ENCODE results near the gene KIF1A.

The KIF1A gene

DNA sequence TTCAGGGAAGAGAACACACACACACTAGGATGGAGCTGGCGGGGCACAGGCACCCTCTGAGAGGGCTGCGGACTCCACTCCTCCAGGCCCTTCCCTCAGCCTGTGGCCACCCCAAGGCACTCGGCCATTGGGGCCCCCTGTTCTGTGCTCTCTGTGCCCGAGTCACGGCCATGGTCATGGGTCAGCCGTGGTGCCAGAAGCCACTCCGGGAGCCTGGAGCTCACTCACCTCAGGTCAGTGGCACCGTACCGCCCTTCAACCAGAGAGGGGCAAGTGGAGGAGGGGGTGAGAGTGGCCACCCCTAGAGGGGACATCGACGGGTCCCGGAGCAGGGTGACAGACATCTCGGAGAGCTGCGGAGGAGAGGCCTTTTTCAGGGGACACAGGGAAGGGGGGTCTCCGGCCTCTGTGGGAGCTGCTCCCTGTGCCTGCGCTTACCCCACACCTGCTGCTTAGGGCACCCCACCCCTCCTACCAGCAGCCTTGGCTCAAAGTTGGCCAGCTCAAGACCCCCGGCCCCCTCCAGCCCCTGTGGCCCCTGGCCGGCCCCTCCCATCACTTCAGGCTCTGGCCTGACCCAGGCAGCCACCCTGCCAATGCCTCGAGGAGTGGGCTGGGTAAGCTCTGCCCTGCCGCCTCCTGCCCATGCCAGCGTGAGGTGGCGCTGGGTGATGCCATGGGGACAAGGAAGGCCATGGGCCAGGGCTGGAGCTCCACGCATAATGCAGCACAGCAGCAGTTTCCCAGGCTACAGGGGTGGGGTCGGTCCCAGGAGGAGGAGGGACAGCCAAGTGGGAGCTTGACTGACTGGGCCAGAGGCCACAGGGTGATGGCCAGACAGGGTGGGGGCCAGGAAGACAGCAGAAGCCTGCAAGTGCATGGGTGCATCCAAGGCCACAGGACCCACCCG, 99.1 kb downstream of the KIF1A start:
- DNase-seq (ENCODE audit: low read depth in 2 of 2), result no peak

DNA sequence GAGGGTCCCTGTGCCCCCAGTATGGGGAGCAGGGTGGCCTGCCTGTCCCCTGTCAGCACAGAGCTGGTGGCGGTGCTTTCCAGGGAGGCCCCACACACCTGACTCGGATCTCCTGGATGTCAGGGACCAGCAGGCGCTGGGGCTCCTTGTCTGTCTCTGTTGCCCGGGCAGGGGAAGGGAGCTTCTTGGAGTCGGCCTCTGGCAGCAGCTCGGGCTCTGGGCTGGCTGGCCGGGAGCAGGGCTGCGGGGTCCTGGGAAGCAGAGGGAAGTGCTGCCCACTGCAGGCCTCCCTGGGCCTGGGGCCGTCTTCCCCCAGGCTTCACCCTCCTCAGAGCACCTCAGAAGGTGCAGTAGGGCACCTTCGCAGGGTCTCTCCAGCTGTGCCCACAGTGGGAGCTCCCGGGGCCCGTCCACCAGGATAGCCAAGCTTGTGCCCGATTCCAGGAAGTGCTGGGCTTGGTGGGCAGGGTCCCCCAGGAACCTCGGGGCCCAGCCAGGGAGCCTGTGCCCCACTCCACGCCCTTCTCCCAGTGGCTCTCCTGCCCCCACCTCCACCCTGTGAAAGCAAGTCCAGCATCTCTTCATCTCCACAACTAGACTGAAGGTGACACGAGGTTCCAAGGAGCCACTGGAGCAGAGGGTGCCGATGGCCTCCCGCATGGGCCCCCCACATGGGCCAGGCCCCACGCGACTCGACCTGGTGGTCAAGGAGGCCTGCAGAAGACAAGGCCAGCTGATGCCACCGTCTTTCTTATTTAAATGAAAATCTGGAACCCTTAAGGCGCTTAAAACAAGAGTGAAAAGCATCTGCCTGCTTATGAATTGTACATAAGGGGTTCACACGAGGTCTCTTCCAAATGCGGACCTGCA, 100.1 kb downstream of the KIF1A start:
- no peak for DNase-seq (ENCODE audit: low read depth in 2 of 2)

DNA sequence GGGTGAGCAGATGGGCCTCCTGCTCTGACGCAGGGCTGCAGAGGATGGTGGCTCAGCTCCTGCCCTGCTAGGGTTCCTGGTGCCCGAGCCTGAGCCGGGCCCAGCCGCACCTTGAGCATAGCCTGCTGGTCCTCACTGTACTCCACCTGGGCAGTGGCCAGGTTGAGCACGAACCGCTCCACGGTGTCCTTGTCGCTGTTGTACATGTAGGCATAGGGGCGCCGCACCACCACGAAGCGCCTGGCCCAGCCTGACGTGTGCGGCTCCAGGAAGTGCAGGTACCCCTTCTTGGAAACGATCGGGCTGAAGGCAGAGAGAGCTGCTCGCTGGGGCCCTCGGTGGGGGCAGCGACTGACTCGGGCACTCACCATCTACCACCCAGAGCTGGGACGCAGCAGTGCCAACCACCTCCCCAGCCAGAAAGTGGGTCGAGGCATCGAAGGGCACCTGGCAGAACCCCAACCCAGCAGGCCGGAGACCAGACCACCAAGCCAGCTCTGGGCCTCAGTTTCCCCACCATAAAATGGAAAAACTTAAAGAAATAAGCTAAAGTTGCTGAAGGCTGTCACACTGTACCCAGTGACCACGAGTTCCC, 101.0 kb downstream of the KIF1A start:
- DNase-seq (ENCODE audit: low read depth in 2 of 2), result no peak

- DNase-seq (ENCODE audit: low read depth in 2 of 2), result no peak
Measured at GRCh38 chr2:240717681-240718581, 102.1 kb downstream of the KIF1A start.

DNA sequence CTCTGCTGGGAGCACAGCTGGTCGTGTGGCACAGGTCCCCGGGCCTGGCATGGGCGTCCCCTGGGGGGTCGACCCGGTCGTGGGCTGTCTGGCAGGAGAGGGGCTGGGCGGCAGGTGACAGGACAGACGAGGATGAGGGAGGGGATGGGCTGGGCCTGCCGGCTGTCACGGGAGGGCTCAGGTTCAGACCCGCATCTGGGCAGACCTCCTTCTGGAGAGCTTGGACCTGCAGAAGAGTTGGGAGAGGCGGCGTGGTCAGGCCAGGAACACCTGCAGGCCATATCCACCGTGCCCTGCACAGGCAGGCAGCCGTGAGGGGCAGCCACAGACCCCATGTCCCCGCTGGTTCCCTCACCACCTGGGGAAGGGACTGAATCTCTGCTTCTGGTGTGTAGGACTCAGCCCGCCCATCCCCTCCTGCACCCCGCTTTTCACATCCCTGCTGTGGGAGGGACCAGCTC, 102.8 kb downstream of the KIF1A start:
- no peak for DNase-seq (ENCODE audit: low read depth in 2 of 2)

DNA sequence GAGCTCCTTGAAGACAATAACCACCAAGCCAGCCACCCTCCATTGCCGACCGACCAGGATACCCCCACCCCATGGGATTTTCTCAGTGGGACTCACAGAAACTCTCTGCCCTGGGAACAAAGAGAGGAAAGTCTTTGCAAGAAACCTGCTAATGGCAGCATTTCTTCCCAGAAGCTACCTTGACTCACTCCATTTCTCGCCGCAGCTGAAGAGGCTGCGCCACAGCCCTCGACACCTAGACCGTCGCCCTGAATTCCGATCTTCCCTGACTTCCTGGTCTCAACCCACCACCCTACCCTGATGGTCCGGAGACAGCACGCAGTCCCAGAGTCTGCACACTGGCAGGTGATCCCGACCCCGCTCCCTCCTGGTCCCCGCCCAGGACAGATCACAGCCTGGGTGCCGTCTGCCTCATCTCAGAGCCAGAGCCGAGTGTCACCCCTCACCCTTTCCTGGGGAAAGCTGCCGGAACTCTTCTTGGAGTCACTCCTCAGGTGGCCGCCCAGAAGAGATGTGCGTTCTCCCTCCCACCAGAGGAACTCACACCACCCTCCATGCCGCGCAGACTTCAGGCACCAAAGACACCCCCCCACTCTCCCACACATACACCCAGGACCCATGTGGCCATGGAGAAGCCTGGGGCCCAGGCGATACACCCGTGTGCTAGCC, 103.8 kb downstream of the KIF1A start:
- DNase-seq (ENCODE audit: low read depth in 2 of 2), result no peak

- DNase-seq (ENCODE audit: low read depth in 2 of 2), result no peak
Measured at GRCh38 chr2:240714747-240715725, 105.0 kb downstream of the KIF1A start.

DNA sequence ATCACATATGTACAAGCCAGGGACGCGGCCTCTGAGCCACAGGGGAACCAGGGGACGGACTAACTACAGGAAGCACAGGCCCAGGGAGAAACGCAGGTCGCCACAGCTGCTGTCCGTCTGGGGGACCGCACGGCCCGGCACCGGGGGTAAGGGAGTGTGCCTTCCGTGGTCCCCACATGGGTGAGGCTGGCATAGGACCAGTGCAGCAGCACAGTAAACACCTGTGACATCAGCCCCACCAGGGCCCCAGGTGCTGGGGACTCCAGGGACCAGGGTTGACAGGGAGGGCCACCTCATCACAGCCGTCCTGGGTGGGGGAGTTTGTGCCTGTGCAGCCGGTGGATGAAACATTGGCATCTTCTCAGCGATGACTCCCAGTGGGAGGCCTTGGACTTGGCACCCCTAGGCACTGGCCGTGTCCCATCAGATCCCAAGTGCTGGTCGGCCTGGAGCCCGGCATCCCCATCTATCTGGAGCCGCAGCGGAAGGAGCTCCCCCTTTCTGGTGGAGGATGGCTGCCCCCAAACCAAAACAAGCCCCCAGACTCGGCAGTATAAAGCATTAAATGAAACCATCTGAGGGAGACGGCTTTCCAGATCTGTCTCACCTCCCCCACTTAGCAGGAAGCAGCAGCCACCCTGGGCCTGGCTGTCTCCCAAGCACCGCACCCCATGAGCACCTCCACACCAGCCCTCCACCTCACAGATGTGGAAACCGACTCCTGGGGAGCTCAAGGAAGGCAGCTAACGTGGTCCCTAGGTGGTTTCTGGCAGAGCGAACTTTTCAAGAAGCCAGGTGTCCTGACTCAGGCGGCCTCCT, 105.9 kb downstream of the KIF1A start:
- no peak for DNase-seq (ENCODE audit: low read depth in 2 of 2)

DNA sequence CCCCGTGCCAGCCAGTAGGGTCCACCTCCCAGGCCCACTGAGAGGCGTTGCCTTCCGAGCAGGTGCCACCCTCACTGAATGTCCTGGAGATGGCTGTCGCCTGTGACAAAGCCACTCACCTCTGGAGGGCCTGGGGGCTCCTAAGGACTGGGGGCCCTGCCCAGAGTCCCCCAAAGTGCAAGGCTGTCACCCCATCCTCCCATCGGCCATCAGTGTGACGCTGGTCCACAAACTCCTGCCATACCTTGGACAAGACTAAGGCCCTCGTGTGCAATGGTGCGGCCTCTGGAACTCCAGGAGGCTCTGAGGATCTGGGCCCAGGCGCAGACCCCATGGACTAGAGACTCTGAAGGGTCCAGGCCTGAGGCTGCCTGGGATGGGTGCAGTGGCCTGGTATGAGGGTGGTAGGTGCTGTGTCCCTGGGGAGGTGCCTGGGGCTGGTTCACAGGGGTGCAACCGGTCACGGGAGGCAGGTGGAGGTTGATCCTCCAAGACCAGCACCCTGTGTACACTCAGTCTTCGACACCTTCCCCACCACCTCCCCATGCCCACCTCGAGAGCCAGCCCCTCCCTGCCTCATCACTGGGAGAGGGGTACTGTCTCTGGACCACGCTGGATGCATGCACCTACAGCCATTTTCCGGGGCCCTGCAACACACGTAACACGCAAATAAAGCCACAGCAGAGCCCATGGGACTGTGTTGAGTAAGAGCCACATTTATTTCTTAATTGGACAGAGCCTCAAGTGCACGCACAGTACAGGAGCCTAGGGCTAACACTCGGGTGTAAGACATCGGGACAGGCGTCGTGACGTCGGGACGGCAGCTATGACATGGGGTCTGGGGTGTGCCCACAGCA, 106.7 kb downstream of the KIF1A start:
- no peak for DNase-seq (ENCODE audit: low read depth in 2 of 2)

DNA sequence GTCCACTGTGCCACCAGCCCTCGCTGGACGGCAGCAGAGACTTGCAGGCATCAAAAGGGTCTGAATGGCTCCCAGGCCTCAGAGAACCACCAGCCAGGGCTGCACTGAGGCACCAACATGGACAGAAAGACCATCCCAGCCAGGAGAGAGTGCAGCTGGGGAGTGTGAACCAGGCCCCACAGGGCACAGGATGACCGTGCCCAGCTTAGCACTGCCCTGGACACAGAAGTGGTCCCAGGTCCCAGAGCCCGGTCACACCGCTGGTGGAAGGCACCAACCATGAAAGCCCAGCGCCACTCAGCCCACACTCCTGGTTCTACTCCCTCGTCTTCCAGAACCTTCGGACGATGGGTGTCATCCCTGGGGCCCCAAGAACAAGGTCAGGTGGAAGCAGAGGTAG, 107.9 kb downstream of the KIF1A start:
- no peak for DNase-seq (ENCODE audit: low read depth in 2 of 2)

- DNase-seq (ENCODE audit: low read depth in 2 of 2), result no peak
Measured at GRCh38 chr2:240711701-240712100, 108.3 kb downstream of the KIF1A start.

DNA sequence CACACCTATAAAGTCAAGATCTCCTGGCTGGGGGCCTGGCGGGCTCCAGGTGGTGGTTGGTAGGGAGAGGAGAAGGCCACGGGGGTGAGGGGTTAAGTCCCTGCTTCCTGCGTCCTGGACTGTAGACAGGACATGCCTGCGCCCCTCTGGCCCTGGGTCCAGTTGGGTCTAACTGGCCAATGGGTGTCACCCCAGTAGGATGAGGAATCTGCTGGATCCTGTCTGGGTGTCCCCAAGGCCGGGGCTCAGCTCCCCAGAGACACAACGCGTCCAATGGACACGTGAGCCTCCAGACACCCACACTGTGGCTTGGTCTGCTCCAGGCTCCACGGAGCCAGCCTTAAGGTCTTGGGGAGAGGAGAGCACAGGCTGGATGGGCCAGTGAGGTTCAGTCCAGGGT, 108.7 kb downstream of the KIF1A start:
- no peak for DNase-seq (ENCODE audit: low read depth in 2 of 2)

DNA sequence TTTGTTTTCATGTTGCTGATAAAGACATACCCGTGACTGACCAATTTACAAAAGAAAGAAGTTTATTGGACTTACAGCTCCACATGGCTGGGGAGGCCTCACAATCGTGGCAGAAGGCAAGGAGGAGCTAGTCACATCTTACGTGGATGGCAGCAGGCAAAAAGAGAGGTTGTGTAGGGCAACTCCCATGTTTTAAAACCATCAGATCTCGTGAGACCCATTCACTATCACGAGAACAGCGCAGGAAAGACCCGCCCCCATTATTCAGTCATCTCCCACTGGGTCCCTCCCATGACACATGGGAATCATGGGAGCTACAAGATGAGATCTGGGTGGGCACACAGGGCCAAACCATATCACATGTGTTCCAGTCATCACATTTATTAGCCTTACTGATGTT, 111.6 kb downstream of the KIF1A start:
- DNase-seq (ENCODE audit: low read depth in 2 of 2), result no peak

DNA sequence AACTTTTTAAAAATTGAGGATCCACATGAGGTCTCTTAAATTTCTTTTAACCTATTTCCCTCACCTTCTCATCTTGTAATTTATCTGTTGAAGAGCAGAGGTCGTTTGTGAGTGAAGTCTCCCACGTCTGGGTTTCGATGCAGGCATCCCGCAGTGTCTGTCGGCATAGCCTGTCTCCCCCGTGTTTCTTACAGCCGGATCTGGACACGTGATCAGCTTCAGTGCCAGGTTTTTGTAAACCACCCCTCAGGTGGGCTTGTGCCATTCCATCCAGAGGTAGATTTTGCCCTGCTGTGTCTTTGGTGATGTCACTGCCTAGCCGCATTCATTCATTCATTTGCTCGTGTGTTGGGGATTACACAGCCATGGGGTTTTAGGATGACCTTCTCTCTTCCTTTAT, 112.2 kb downstream of the KIF1A start:
- no peak for DNase-seq (ENCODE audit: low read depth in 2 of 2)

- DNase-seq (ENCODE audit: low read depth in 2 of 2), result no peak
Measured at GRCh38 chr2:240707043-240707756, 112.8 kb downstream of the KIF1A start.

- DNase-seq (ENCODE audit: low read depth in 2 of 2), result no peak
Measured at GRCh38 chr2:240705204-240705791, 114.7 kb downstream of the KIF1A start.

GRCh38 chr2:240704651-240705050, 115.4 kb downstream of the KIF1A start:
- DNase-seq (ENCODE audit: low read depth in 2 of 2), result peak; percentile 6 to 26

All from activated CD4-positive, alpha-beta T cell treated with anti-CD3 and anti-CD28 coated beads for 24 hours (primary cell).